Skeletal muscle satellite cell (primary cell): ENCODE results near the gene FOXQ1.
A peak's percentile ranks its signal among the peaks of the same experiment; 100 is the strongest.

ENCODE experiments used
- H3K27me3 ChIP-seq: 2 replicates; pipeline ENCODE4 v1.7.0; 2013; ENCODE audit warnings: low read length; ENCODE audit not compliant: control insufficient read depth, insufficient read depth
- H3K36me3 ChIP-seq: 2 replicates; pipeline ENCODE4 v1.7.0; 2013; ENCODE audit warnings: mild to moderate bottlenecking, control low read depth, low read length; ENCODE audit not compliant: insufficient read depth
- H3K4me1 ChIP-seq: 2 replicates; pipeline ENCODE4 v1.7.0; 2013; ENCODE audit warnings: low read length; ENCODE audit not compliant: control insufficient read depth, insufficient read depth
- H3K4me2 ChIP-seq: 2 replicates; pipeline ENCODE4 v1.7.0; 2013; ENCODE audit warnings: mild to moderate bottlenecking, low read length
- H3K4me3 ChIP-seq: 2 replicates; pipeline ENCODE4 v1.7.0; 2013; ENCODE audit warnings: low read length
- H3K9ac ChIP-seq: 2 replicates; pipeline ENCODE4 v1.7.0; 2013; ENCODE audit warnings: mild to moderate bottlenecking, low read depth, low read length, moderate library complexity
- H3K9me3 ChIP-seq: replicated peaks from 2 replicates; pipeline ENCODE4 v1.7.0; 2013; ENCODE audit warnings: mild to moderate bottlenecking, control low read depth, low read length

Gene FOXQ1

DNA sequence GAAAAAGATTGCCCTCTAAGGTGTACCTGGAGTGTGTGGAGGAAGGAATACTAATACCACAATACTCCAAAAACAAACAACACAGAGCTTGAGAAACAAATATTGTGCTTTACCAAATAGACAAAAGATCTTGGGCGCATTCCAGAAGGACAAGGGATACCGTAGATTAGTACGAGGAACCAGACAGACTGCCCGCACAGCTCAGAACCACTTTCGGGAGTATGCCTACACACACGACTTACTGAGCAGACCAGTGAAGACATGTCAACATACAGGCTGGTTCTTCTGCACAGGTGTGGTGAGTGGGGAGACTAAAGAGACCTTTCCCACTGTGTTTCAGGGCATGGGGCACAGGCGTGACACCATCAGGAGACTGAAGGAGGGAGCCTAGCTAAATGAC, 15.8 kb upstream of the FOXQ1 start:
- Histone ChIP-seq H3K4me3 (no peak overlapping the region), H3K4me2 (no peak overlapping the region)

DNA sequence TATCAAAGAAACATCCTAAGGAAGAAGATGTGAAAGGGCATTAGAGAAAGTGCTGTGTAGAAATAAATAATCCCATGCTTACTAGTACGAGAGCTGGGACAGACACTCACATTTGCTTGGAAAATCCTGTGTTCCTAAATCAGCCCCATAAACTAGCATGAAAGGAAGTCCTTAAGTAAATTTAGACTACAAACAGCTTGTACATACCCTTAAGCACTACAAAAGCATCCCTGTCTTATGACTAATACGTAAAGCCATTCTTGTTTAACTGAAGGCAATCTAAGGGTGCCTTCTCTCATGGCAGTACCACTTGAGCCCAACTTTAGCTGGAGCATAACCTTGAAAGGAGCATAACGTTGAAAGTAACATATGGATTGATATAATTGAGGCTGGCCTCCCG, 15.4 kb upstream of the FOXQ1 start:
- no peak overlapping the region for H3K9ac ChIP-seq
- H3K27me3 ChIP-seq = no peaks in the 10 kb centered on the region
- H3K4me2 ChIP-seq = no peak overlapping the region
- H3K4me3 ChIP-seq = no peak overlapping the region
- no peaks in the 10 kb centered on the region for H3K4me1 ChIP-seq
- no peaks in the 10 kb centered on the region for H3K36me3 ChIP-seq
- H3K9me3 ChIP-seq = no peaks in the 10 kb centered on the region

More for the DNA sequence above, 15.8 kb upstream of the FOXQ1 start:
- Histone ChIP-seq H3K4me1 (no peaks in the 10 kb centered on the region), H3K9me3 (no peaks in the 10 kb centered on the region), H3K36me3 (no peaks in the 10 kb centered on the region), H3K9ac (no peak overlapping the region), H3K27me3 (no peaks in the 10 kb centered on the region)

DNA sequence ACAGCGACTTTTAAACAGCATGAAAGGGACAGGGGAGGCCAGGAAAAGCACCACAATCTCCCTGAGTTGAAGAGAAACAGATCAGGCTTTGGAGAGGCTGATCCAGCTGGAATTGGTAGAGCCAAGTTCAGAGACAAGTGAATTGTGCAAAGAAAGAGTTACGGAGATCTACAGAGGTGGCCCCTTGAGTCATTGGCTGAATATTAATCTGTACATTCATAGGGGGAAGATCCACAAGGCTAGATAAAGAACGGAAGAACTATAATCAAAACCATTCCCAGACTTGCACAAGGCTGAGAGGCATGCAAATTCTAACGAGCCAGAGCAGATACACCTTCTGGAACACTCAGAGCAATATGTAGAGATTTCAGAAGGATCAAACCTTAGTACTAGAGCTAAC, 14.2 kb upstream of the FOXQ1 start:
- Histone ChIP-seq H3K4me1 (no peaks in the 10 kb centered on the region), H3K36me3 (no peaks in the 10 kb centered on the region), H3K27me3 (no peaks in the 10 kb centered on the region), H3K9me3 (no peaks in the 10 kb centered on the region), H3K4me3 (no peak overlapping the region), H3K9ac (no peak overlapping the region), H3K4me2 (no peak overlapping the region)

DNA sequence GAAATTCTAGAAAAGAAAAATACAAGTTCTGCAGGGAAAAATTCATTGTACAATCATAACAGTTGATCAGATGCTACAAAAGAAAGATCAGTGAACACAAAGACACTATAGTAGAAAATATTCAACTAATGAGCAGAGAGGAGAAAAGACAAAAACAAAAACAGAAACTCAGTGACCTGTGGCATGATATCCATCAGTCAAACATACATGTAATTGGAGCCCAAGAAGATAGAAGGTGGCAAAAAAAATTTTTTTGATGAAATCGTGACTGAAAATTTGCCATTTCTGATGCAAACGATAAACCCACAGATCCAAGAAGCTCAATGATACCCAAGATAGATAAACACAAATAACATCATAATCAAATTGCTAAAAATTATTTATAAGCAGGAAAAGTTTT, 13.1 kb upstream of the FOXQ1 start:
- no peak overlapping the region for H3K9ac ChIP-seq
- no peak overlapping the region for H3K4me3 ChIP-seq
- no peaks in the 10 kb centered on the region for H3K9me3 ChIP-seq
- H3K36me3 ChIP-seq = no peaks in the 10 kb centered on the region
- H3K4me1 ChIP-seq = no peaks in the 10 kb centered on the region
- no peaks in the 10 kb centered on the region for H3K27me3 ChIP-seq
- no peak overlapping the region for H3K4me2 ChIP-seq

DNA sequence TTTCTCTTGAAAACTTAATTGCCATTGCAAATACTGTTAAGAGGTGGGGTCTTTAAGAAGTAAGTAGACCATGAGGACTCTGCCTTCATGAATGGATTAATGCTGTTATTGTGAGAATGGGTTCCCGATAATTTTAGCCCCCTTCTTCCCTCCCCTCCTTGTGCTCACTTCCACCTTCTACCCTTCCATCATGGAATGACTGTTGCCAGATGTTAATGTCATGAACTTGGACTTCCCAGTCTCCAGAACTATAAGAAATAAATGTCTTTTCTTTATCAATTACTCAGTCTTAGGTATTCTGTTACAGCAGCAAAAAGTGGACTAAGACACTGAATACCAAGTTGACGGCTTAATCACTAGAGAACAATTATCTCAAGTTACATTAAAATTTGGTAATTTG, 5.8 kb upstream of the FOXQ1 start:
- Histone ChIP-seq H3K4me3 (no peak overlapping the region), H3K4me2 (no peak overlapping the region), H3K27me3 (peaks cover 35% of the 10 kb centered on the region), H3K9ac (no peak overlapping the region), H3K9me3 (no peaks in the 10 kb centered on the region), H3K4me1 (no peaks in the 10 kb centered on the region), H3K36me3 (no peaks in the 10 kb centered on the region)

DNA sequence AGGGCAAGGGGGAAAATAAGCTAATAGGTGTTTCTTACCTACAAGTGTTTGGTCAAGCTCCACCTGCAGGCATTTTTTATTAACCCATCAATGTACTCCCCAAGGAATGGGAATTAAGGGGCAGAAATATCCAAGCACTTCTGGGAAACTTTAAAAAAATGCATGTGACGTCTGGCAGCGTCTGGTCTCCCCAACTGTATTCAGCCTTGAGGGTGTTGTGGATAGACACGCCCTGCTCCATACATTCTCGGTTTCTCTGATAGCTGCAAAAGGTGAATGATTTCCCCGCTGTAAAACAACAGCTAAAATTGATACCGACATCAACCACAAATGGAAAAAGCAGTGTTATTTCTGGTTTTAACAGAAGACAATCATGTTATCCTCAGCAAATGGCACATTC, 2.5 kb upstream of the FOXQ1 start:
- Histone ChIP-seq H3K36me3 (no peaks in the 10 kb centered on the region), H3K27me3 (peaks cover 59% of the 10 kb centered on the region), H3K9ac (no peak overlapping the region), H3K4me2 (no peak overlapping the region), H3K4me3 (no peak overlapping the region), H3K9me3 (no peaks in the 10 kb centered on the region), H3K4me1 (peaks cover 6% of the 10 kb centered on the region)

DNA sequence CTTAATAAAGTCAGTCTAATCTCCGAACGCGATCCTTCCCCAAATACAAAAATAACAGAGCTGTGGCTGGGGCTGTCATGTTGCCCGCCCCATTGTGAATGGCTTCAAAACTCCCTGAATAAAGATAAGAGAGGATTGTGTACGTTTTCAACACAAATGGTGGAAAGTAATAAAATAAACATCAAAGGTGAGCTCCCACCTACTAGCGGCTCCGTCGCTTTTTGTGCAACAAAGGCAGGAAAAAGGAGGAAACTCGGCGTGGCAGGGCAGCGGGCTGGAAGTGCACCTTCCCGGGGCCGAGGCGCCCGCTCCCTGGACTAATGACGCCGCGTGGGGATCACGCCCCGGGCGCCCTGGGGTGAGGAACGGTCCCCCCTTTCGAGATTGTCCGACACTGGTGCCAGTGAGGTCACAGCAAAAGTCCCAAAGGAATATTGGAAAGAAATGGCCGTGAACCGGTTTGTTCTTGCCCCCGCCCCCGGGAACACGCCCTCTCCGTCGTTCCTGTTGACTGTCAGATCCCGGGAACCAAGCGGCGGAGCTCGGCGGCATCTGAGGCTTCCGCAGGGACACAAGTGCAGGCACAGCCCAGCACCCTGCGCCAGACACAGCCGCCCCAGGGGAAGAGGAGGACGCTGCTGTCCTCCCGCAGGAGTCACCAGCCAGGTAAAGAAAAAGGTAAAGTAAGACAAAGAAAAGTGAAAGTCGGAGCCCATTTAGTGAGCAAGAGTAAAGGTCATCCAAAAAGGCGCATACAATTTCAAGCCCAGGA, 1.1 kb upstream of the FOXQ1 start:
- H3K4me3 ChIP-seq = peak overlapping the region; percentile 67
- H3K27me3 ChIP-seq = peaks cover 74% of the 10 kb centered on the region
- no peaks in the 10 kb centered on the region for H3K36me3 ChIP-seq
- H3K9me3 ChIP-seq = no peaks in the 10 kb centered on the region
- peak overlapping the region; percentile 45 for H3K9ac ChIP-seq
- peak overlapping the region; percentile 89 for H3K4me2 ChIP-seq
- peaks cover 6% of the 10 kb centered on the region for H3K4me1 ChIP-seq

DNA sequence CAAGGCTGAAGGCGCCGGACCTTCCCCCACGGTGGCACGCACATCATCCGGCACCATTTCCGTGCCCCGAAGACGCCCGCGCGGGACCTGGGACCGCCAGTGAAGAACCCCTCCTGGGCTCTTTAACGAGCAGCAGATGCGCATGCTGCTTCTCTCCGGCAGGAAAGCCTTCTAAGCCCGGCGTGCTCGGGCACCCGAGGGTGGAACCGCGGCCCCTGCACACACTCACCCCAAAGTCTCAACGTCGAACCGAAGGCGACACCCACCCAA, 240 bp downstream of the FOXQ1 start:
- Histone ChIP-seq H3K27me3 (peaks cover 77% of the 10 kb centered on the region), H3K36me3 (no peaks in the 10 kb centered on the region), H3K4me1 (peaks cover 6% of the 10 kb centered on the region), H3K4me3 (peak overlapping the region; percentile 67), H3K9me3 (no peaks in the 10 kb centered on the region), H3K4me2 (peak overlapping the region; percentile 89), H3K9ac (peak overlapping the region; percentile 58)

DNA sequence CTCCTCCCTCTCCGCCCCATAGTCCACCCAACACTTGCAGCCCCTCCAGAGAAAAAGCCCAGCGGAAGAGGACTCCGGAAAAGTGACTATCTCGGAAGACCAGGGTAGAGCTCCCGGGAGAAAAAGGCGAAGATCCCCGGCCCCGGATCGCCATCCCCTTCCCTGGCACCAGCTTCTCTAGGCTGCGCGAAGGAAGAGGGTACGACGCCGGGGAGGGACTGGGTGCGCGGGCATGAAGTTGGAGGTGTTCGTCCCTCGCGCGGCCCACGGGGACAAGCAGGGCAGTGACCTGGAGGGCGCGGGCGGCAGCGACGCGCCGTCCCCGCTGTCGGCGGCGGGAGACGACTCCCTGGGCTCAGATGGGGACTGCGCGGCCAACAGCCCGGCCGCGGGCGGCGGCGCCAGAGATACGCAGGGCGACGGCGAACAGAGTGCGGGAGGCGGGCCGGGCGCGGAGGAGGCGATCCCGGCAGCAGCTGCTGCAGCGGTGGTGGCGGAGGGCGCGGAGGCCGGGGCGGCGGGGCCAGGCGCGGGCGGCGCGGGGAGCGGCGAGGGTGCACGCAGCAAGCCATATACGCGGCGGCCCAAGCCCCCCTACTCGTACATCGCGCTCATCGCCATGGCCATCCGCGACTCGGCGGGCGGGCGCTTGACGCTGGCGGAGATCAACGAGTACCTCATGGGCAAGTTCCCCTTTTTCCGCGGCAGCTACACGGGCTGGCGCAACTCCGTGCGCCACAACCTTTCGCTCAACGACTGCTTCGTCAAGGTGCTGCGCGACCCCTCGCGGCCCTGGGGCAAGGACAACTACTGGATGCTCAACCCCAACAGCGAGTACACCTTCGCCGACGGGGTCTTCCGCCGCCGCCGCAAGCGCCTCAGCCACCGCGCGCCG, 822 bp downstream of the FOXQ1 start:
- Histone ChIP-seq H3K4me3 (peak overlapping the region; percentile 67), H3K27me3 (peaks cover 77% of the 10 kb centered on the region), H3K9me3 (no peaks in the 10 kb centered on the region), H3K4me2 (peak overlapping the region; percentile 89), H3K9ac (peak overlapping the region; percentile 58), H3K36me3 (no peaks in the 10 kb centered on the region), H3K4me1 (peaks cover 6% of the 10 kb centered on the region)

DNA sequence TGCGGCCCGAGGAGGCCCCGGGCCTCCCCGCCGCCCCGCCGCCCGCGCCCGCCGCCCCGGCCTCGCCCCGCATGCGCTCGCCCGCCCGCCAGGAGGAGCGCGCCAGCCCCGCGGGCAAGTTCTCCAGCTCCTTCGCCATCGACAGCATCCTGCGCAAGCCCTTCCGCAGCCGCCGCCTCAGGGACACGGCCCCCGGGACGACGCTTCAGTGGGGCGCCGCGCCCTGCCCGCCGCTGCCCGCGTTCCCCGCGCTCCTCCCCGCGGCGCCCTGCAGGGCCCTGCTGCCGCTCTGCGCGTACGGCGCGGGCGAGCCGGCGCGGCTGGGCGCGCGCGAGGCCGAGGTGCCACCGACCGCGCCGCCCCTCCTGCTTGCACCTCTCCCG, 1.5 kb downstream of the FOXQ1 start:
- Histone ChIP-seq H3K9me3 (no peaks in the 10 kb centered on the region), H3K4me2 (peak overlapping the region; percentile 21), H3K4me1 (peaks cover 6% of the 10 kb centered on the region), H3K36me3 (no peaks in the 10 kb centered on the region), H3K9ac (no peak overlapping the region), H3K4me3 (no peak overlapping the region), H3K27me3 (peaks cover 74% of the 10 kb centered on the region)

DNA sequence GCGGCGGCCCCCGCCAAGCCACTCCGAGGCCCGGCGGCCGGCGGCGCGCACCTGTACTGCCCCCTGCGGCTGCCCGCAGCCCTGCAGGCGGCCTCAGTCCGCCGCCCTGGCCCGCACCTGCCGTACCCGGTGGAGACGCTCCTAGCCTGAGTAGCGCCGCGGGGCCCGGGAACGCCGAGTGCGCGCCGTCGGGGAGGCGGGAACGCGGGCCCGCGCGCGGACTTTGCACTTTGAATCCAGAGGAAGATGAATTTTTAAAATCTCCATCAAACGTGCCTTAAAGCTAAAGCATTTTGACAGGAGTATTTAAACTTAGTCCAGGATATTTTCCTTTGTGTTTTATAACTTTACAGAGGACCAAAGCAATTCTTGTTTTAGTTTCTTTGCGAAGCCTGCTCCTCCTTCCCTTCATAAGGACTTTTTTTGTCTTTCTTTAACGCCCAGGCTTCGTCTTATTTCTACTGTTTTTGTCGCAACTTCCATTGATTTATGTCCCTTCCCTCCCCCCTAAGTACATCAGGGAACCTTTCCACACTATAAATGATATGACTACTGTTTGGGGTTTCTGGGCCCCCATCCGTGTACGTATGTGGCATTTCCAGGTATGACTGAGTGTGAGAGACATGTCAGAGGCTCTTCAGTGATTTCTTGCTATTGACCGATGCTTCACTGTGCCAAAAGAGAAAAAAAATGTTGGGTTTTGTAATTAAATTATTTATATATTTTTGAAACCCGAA, 2.0 kb downstream of the FOXQ1 start:
- Histone ChIP-seq H3K4me2 (peak overlapping the region; percentile 21), H3K9me3 (no peaks in the 10 kb centered on the region), H3K9ac (no peak overlapping the region), H3K36me3 (no peaks in the 10 kb centered on the region), H3K4me1 (peaks cover 6% of the 10 kb centered on the region), H3K4me3 (peak overlapping the region; percentile 34), H3K27me3 (peaks cover 68% of the 10 kb centered on the region)
